ENCODE measurements around the gene ZNF837.

- no peak for TF ChIP-seq CEBPB (IDR thresholded peaks at IDR 0.05; ENCODE audit: low read depth, low read length)
- TF ChIP-seq, protein P1, sequence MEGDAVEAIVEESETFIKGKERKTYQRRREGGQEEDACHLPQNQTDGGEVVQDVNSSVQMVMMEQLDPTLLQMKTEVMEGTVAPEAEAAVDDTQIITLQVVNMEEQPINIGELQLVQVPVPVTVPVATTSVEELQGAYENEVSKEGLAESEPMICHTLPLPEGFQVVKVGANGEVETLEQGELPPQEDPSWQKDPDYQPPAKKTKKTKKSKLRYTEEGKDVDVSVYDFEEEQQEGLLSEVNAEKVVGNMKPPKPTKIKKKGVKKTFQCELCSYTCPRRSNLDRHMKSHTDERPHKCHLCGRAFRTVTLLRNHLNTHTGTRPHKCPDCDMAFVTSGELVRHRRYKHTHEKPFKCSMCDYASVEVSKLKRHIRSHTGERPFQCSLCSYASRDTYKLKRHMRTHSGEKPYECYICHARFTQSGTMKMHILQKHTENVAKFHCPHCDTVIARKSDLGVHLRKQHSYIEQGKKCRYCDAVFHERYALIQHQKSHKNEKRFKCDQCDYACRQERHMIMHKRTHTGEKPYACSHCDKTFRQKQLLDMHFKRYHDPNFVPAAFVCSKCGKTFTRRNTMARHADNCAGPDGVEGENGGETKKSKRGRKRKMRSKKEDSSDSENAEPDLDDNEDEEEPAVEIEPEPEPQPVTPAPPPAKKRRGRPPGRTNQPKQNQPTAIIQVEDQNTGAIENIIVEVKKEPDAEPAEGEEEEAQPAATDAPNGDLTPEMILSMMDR (conservative IDR thresholded peaks at IDR 0.05; ENCODE audit: low read depth, low read length), result no peak
- no peak for TF ChIP-seq POLR2A (IDR thresholded peaks at IDR 0.05; ENCODE audit: low read depth, low read length)
- no peak for TF ChIP-seq CHD1 (IDR thresholded peaks at IDR 0.05; ENCODE audit: low read depth, low read length)
- TF ChIP-seq BHLHE40 (IDR thresholded peaks at IDR 0.05; ENCODE audit: low read depth, low read length), result no peak
- TF ChIP-seq MXI1 (IDR thresholded peaks at IDR 0.05; ENCODE audit: borderline replicate concordance, low read depth, low read length), result no peak
- no peak for TF ChIP-seq MAFK (IDR thresholded peaks at IDR 0.05; ENCODE audit: low read depth, low read length)
- TF ChIP-seq RAD21 (IDR thresholded peaks at IDR 0.05; ENCODE audit: low read length), result no peak
- TF ChIP-seq FOS (IDR thresholded peaks at IDR 0.05; ENCODE audit: low read depth, low read length), result no peak
- TF ChIP-seq, protein P2, sequence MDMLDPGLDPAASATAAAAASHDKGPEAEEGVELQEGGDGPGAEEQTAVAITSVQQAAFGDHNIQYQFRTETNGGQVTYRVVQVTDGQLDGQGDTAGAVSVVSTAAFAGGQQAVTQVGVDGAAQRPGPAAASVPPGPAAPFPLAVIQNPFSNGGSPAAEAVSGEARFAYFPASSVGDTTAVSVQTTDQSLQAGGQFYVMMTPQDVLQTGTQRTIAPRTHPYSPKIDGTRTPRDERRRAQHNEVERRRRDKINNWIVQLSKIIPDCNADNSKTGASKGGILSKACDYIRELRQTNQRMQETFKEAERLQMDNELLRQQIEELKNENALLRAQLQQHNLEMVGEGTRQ (IDR thresholded peaks at IDR 0.05; ENCODE audit: low read depth, low read length), result no peak
- TF ChIP-seq RFX5 (IDR thresholded peaks at IDR 0.05; ENCODE audit: low read depth, low read length), result no peak
- no peak for TF ChIP-seq MAZ (IDR thresholded peaks at IDR 0.05; ENCODE audit: borderline replicate concordance, low read depth, low read length)
Measured at GRCh38 chr19:58364146-58364545, 16.7 kb downstream of the ZNF837 start.

Measured in IMR-90 (cell line).